Measurements from ENCODE around the gene MYO1D. TPM values are rescaled to one million over a fixed set of nuclear protein-coding genes. Genes with fewer than 3 reads are reported as not detected.

The MYO1D gene
- total and polyA plus RNA-seq, 4 donors = 4.5 to 22.9 (median 13.3) TPM

- TF ChIP-seq FOXA2 (IDR thresholded peaks at IDR 0.05) (no peak), TAF1 (conservative IDR thresholded peaks at IDR 0.05) (no peak), SP1 (IDR thresholded peaks at IDR 0.05) (no peak), EGR1 (IDR thresholded peaks at IDR 0.05; ENCODE audit: low read depth in 2 of 2) (no peak), YY1 (IDR thresholded peaks at IDR 0.05) (no peak), JUND (IDR thresholded peaks at IDR 0.05) (no peak), FOXA1 (IDR thresholded peaks at IDR 0.05) (no peak), GABPA (IDR thresholded peaks at IDR 0.05 in 1 of 2, conservative IDR thresholded peaks at IDR 0.05 in 1 of 2) (no peak), HNF4G (IDR thresholded peaks at IDR 0.05) (no peak), REST (IDR thresholded peaks at IDR 0.05) (no peak), CTCF (IDR thresholded peaks at IDR 0.05; ENCODE audit: low read depth, low read length, missing input control) (no peak), MAX (IDR thresholded peaks at IDR 0.05) (no peak), NR2F2 (IDR thresholded peaks at IDR 0.05) (no peak), ATF3 (IDR thresholded peaks at IDR 0.05) (no peak), ZBTB33 (IDR thresholded peaks at IDR 0.05) (no peak), RAD21 (IDR thresholded peaks at IDR 0.05) (no peak), HNF4A (conservative IDR thresholded peaks at IDR 0.05) (no peak), RXRA (IDR thresholded peaks at IDR 0.05) (no peak)
- H3K4me3 ChIP-seq (ENCODE audit: low read depth in 1 of 3, low read length in 3 of 3) = no peak overlapping the region
- WGBS = 96% methylated on average over 2 of the region's 2 CpGs
- H3K4me1 ChIP-seq (ENCODE audit: control insufficient read depth in 4 of 4, insufficient read depth in 4 of 4, low read length in 3 of 4) = peaks cover 0 to 1% (median 0%) of the 10 kb centered on the region in 4 donors
- peaks cover 0 to 2% (median 0%) of the 10 kb centered on the region in 4 donors for H3K9me3 ChIP-seq (ENCODE audit: control insufficient read depth in 4 of 4, low read length in 3 of 4)
- no peak overlapping the region for H3K9ac ChIP-seq (ENCODE audit: low read depth in 1 of 2, low read length in 2 of 2)
- H3K27me3 ChIP-seq (ENCODE audit: control insufficient read depth in 4 of 4, insufficient read depth in 4 of 4, low read length in 3 of 4) = no peaks in the 10 kb centered on the region
- H3K36me3 ChIP-seq (ENCODE audit: control insufficient read depth in 4 of 4, insufficient read depth in 3 of 4, low read depth in 1 of 4, low read length in 3 of 4) = peaks cover 0 to 8% (median 4%) of the 10 kb centered on the region in 4 donors
- DNase-seq (ENCODE audit: low spot score) = no peak
- H3K27ac ChIP-seq (ENCODE audit: low read depth in 1 of 2, low read length in 2 of 2) = no peak overlapping the region
Observed at GRCh38 chr17:32651084-32651483, 225.8 kb downstream of the MYO1D start.

Data from liver (tissue), 9 donors.